Sigmoid colon (tissue), 4 donors: ENCODE results near the gene FBLN7.

ENCODE experiments used
- CTCF ChIP-seq, 4 experiments: fragments of 450-650 bp in 3 of 4; fragments of 200-600 bp in 1 of 4; IDR thresholded peaks; one replicate each; pipeline ENCODE4 v1.5.1; 2016 to 2019; ENCODE audit warnings: antibody characterized with exemption in 4 of 4, mild to moderate bottlenecking in 3 of 4, moderate library complexity in 2 of 4
- EP300 ChIP-seq, 4 donors: sonication (generic); formaldehyde crosslinking; IDR thresholded peaks; one replicate each; pipeline ENCODE4 v1.6.1; 2017; ENCODE audit warnings: antibody characterized with exemption in 4 of 4
- POLR2AphosphoS5 ChIP-seq, 4 donors: sonication (generic); formaldehyde crosslinking; IDR thresholded peaks; one replicate each; pipeline ENCODE4 v1.6.1; 2017; ENCODE audit warnings: antibody characterized with exemption in 4 of 4

- no peak for TF ChIP-seq CTCF (IDR thresholded peaks at IDR 0.05)
- TF ChIP-seq POLR2AphosphoS5 (IDR thresholded peaks at IDR 0.05): no peak
- TF ChIP-seq EP300 (IDR thresholded peaks at IDR 0.05): no peak
Observed at GRCh38 chr2:112187046-112187715, 49.0 kb downstream of the FBLN7 start.
